ENCODE data around the gene RGS9. TPM values are rescaled to one million over a fixed set of nuclear protein-coding genes. Genes with fewer than 3 reads are reported as not detected.

Gene RGS9
- total and polyA plus RNA-seq, 2 of the 13 experiments (the other 11 are each of a cell fraction or from before 2014, with no cell fraction given), result 0.44 to 0.74 TPM

- POLR2A ChIA-PET, result no interaction called here
- DNase-seq (ENCODE audit: low spot score) (no peak), ATAC-seq (no peak), FAIRE-seq (no peak)
- Histone ChIP-seq H4K20me1 (ENCODE audit: insufficient read depth, low read length) (no peaks in the 10 kb centered on the region), H3K79me2 (ENCODE audit: insufficient read depth, low read length) (no peaks in the 10 kb centered on the region), H3K27me3 (ENCODE audit: control insufficient read depth in 1 of 2, insufficient read depth in 2 of 2, low read length in 2 of 2) (peaks cover 0 to 7% of the 10 kb centered on the region in 2 experiments; a peak in 3 of 5 replicates), H3K36me3 (replicated peaks in 1 of 2; ENCODE audit: control insufficient read depth in 1 of 2, insufficient read depth in 2 of 2, low read length in 2 of 2) (no peaks in the 10 kb centered on the region), H3K4me3 (replicated peaks in 1 of 3; ENCODE audit: insufficient read depth in 1 of 3, low read depth in 2 of 3, low read length in 3 of 3) (no peak overlapping the region), H3K9me3 (ENCODE audit: low read length) (no peaks in the 10 kb centered on the region), H3K4me2 (ENCODE audit: low read depth, low read length) (no peak overlapping the region), H3K9ac (ENCODE audit: insufficient read depth, low read depth, low read length) (no peak overlapping the region), H2AFZ (ENCODE audit: low read length) (no peak overlapping the region), H3K27ac (ENCODE audit: extremely low read length, insufficient read depth, low read length) (no peak overlapping the region), H3K4me1 (ENCODE audit: insufficient read depth, low read length) (peaks cover 12% of the 10 kb centered on the region)
- intact Hi-C loops (cut with micrococcal nuclease; ENCODE audit: unreplicated experiment) (loop anchor here (5.0 kb wide), 3 partner anchors 42 to 137 kb away; no protein-coding TSS in a partner anchor), in situ Hi-C loops (cut with HindIII; ENCODE audit: extremely low pct_ligation_motif_present, low pct_unique_long_range_greater_than_20kb) (no loop called here)
- no peak for TF ChIP-seq ISL2 (CRISPR knock-in tag; IDR thresholded peaks at IDR 0.05)
- no peak for TF ChIP-seq ZNF761 (CRISPR knock-in tag; conservative IDR thresholded peaks at IDR 0.05)
- TF ChIP-seq MIXL1 (CRISPR knock-in tag; IDR thresholded peaks at IDR 0.05), result no peak
- no peak for TF ChIP-seq XRCC5 (optimal IDR thresholded peaks at IDR 0.05; ENCODE audit: low read length)
- TF ChIP-seq KDM5A (IDR thresholded peaks at IDR 0.05; ENCODE audit: borderline replicate concordance, low read length), result no peak
- TF ChIP-seq CBX2 (IDR thresholded peaks at IDR 0.05; ENCODE audit: low read depth, low read length), result no peak
- TF ChIP-seq CBX2 (CRISPR knock-in tag; IDR thresholded peaks at IDR 0.05; ENCODE audit: low read depth), result no peak
- no peak for TF ChIP-seq FOXK1 (CRISPR knock-in tag; IDR thresholded peaks at IDR 0.05; ENCODE audit: borderline replicate concordance, low read depth)
- TF ChIP-seq BRD4 (CRISPR knock-in tag; IDR thresholded peaks at IDR 0.05), result no peak
- no peak for TF ChIP-seq ZNF569 (CRISPR knock-in tag; IDR thresholded peaks at IDR 0.05; ENCODE audit: borderline replicate concordance)
- TF ChIP-seq CERS6 (CRISPR knock-in tag; IDR thresholded peaks at IDR 0.05), result no peak
- TF ChIP-seq HBP1 (CRISPR knock-in tag; IDR thresholded peaks at IDR 0.05; ENCODE audit: low read depth), result no peak
- no peak for TF ChIP-seq TAF15 (IDR thresholded peaks at IDR 0.05; ENCODE audit: low read depth, low read length, poor library complexity, severe bottlenecking)
- no peak for TF ChIP-seq ZNF777 (CRISPR knock-in tag; IDR thresholded peaks at IDR 0.05)
- CTCF ChIA-PET (ENCODE audit: low intra/inter-chr PET ratio, low total read pairs), result no interaction called here
- BruUV-seq (replicated peaks), result no TSS peak
Measured at GRCh38 chr17:65104541-65104940, 32.6 kb upstream of the RGS9 start.

Data from HepG2 (cell line).